Upper lobe of right lung (tissue), 1 donor: ENCODE measurements around the gene MMP19. TPM values are rescaled to one million over a fixed set of nuclear protein-coding genes. Genes with fewer than 3 reads are reported as not detected.

Source experiments
- ATAC-seq: fragments of 200-7000 bp; cut with Tn5 transposase; one replicate; pipeline ENCODE4 v1.9.1; 2020; ENCODE audit warnings: mild to moderate bottlenecking, moderate library complexity
- DNase-seq: peaks from one replicate; pipeline ENCODE4 v3.0.0-alpha.2; 2020
- H3K27ac ChIP-seq: fragments of 200-600 bp; one replicate; pipeline ENCODE4 v1.8.0; 2022
- H3K27me3 ChIP-seq: fragments of 200-600 bp; one replicate; pipeline ENCODE4 v1.8.0; 2022; ENCODE audit warnings: mild to moderate bottlenecking
- H3K36me3 ChIP-seq: fragments of 200-600 bp; one replicate; pipeline ENCODE4 v1.8.0; 2022
- H3K4me1 ChIP-seq: fragments of 200-600 bp; one replicate; pipeline ENCODE4 v1.8.0; 2022
- H3K4me3 ChIP-seq: fragments of 200-600 bp; one replicate; pipeline ENCODE4 v1.8.0; 2022; ENCODE audit warnings: mild to moderate bottlenecking
- H3K9me3 ChIP-seq: fragments of 200-600 bp; one replicate; pipeline ENCODE4 v1.8.0; 2022
- intact Hi-C: fragments of 100-400 bp; cut with DNase I; formaldehyde crosslinking; loops from one replicate; pipeline ENCODE4 v1.11.0; 2022
- total RNA-seq: library from RNA; stranded (reverse); fragmentation: NEBNext Ultra II Directional; extraction: Animal tissue kit (Norgen Biotek cat#: 25700); gene quantifications from one replicate; pipeline ENCODE4 v1.2.1, GENCODE V29; 2021
- TF ChIP-seq, protein P1 (sequence below): fragments of 200-600 bp; IDR thresholded peaks from one replicate; pipeline ENCODE4 v1.8.0; 2022; ENCODE audit warnings: antibody characterized with exemption
- donor health status: DM: no; HTN: yes; CAD: no; lungs with severe emphysema.

MMP19 gene
- total RNA-seq, 1 donor from 2014 or later: 30.2 TPM

DNA sequence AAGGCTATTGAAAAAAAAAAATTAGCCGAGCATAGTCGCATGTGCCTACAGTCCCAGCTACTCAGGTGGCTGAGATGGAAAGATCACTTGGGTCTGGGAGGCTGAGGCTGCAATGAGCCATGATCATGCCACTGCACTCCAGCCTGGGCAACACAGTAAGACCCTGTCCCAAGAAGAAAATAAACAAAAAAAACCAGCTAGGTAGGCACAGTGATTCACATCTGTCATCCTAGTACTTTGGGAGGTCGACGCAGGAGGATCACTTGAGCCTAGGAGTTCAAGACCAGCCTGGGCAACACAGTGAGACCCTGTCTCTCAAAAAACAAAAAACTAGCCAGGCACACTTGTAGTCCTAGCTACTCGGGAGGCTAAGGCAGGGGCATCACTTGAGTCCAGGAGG is 33.5 kb downstream of the MMP19 start:
- TF ChIP-seq, protein P1, sequence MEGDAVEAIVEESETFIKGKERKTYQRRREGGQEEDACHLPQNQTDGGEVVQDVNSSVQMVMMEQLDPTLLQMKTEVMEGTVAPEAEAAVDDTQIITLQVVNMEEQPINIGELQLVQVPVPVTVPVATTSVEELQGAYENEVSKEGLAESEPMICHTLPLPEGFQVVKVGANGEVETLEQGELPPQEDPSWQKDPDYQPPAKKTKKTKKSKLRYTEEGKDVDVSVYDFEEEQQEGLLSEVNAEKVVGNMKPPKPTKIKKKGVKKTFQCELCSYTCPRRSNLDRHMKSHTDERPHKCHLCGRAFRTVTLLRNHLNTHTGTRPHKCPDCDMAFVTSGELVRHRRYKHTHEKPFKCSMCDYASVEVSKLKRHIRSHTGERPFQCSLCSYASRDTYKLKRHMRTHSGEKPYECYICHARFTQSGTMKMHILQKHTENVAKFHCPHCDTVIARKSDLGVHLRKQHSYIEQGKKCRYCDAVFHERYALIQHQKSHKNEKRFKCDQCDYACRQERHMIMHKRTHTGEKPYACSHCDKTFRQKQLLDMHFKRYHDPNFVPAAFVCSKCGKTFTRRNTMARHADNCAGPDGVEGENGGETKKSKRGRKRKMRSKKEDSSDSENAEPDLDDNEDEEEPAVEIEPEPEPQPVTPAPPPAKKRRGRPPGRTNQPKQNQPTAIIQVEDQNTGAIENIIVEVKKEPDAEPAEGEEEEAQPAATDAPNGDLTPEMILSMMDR: no peak
- Histone ChIP-seq H3K27me3 (no peaks in the 10 kb centered on the region), H3K4me3 (no peak overlapping the region), H3K4me1 (no peaks in the 10 kb centered on the region), H3K36me3 (peaks cover 41% of the 10 kb centered on the region), H3K9me3 (no peaks in the 10 kb centered on the region), H3K27ac (no peak overlapping the region)
- no peak for DNase-seq
- no peak for ATAC-seq
- intact Hi-C loops: no loop called here

DNA sequence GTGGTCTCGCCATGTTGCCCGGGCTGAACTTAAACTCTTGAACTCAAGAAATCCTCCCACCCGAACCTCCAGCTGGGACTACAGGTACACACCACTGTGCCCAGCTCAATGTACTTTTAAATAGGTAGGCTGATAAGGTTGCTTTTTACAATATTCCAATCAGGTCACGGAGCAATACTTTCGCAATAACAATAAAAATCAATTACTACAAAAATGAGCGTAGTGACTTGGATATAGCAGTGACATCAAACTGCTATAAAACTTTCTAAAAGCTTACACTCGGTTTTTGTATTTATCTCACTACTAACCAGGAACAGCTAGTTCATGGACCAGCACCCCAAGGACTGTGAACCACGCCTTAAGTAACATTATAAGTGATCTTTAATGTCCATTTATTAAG is 35.8 kb downstream of the MMP19 start:
- DNase-seq (no peak), ATAC-seq (no peak)
- H3K27me3 ChIP-seq: no peaks in the 10 kb centered on the region
- no peak overlapping the region for H3K27ac ChIP-seq
- intact Hi-C loops: no loop called here
- H3K4me3 ChIP-seq: no peak overlapping the region
- peaks cover 42% of the 10 kb centered on the region for H3K36me3 ChIP-seq
- H3K4me1 ChIP-seq: no peaks in the 10 kb centered on the region
- H3K9me3 ChIP-seq: no peaks in the 10 kb centered on the region
- TF ChIP-seq, protein P1: no peak

DNA sequence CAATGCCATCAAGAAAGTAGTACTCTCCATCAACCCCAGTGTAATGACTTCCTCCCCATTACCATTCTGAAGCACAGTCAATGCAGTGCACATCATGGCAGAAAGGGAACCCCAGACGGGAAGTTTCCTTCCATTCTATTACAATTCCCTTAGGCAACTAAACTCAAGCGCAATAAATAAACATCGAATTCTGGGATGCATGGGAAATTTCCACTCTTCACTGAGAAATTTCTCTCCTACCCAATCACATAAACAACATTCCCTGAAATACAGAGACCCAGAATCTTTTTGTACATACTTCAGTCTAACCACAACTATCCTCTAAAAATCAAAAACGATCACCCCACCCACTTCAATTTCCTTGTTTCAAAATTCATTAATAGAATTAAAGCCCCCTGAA is 45.2 kb downstream of the MMP19 start:
- TF ChIP-seq, protein P1: no peak
- intact Hi-C loops: loop anchor here (10.0 kb wide), 1 partner anchor 53 kb away; the partner anchor contains the start of gene GDF11
- peaks cover 98% of the 10 kb centered on the region for H3K36me3 ChIP-seq

DNA sequence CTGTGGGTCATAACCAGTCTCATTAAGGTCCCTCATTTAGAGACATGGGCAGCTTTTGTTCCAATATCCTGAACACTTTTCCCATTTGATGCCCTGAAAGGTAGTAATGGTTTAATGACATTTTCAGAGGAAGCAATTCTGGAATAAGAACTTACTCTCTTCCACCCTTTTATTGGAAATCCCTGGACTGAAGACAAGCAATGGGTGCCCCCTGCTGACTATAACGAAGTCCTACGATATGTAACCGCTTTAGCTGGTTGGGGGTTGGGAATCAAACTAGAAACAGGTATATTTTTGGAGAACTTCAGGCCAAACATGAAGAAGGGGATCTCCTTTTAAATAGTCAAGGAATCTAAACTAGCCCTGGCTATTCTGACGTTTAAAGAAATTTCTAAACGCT is 45.7 kb downstream of the MMP19 start:
- H3K9me3 ChIP-seq: no peaks in the 10 kb centered on the region
- no peak overlapping the region for H3K4me3 ChIP-seq
- no peak overlapping the region for H3K27ac ChIP-seq
- no peaks in the 10 kb centered on the region for H3K27me3 ChIP-seq
- intact Hi-C loops: loop anchor here (10.0 kb wide), 1 partner anchor 52 kb away; the partner anchor contains the start of gene GDF11
- H3K36me3 ChIP-seq: peaks cover 93% of the 10 kb centered on the region
- TF ChIP-seq, protein P1: peak; percentile 38
- H3K4me1 ChIP-seq: no peaks in the 10 kb centered on the region
- ATAC-seq: peak; percentile 45
- no peak for DNase-seq

More for the DNA sequence above, 45.2 kb downstream of the MMP19 start:
- DNase-seq: no peak
- ATAC-seq: no peak
- no peaks in the 10 kb centered on the region for H3K27me3 ChIP-seq
- H3K4me3 ChIP-seq: no peak overlapping the region
- H3K4me1 ChIP-seq: no peaks in the 10 kb centered on the region
- H3K9me3 ChIP-seq: no peaks in the 10 kb centered on the region
- H3K27ac ChIP-seq: no peak overlapping the region

DNA sequence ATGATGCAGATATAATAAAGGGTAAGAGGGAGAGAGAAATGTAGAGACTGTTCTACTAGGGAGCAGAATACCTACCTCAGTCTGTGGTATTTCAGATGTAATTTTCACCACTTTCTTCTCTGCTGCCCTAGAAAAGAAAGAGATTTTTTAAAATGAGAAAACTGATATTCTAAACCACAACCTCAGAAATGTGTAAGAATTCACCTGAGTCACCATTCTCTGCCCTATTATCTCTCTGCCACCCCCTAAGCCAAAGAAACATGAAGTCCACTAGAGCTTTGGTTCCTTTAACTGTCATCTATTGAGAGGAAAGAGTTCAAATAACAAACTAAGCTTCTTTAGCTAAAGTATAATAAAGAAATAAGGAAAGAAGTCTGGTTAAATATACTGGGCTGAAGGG is 46.8 kb downstream of the MMP19 start:
- Histone ChIP-seq H3K27ac (no peak overlapping the region), H3K4me1 (no peaks in the 10 kb centered on the region), H3K9me3 (no peaks in the 10 kb centered on the region), H3K36me3 (peaks cover 90% of the 10 kb centered on the region), H3K4me3 (no peak overlapping the region), H3K27me3 (no peaks in the 10 kb centered on the region)
- DNase-seq: no peak
- ATAC-seq: no peak
- TF ChIP-seq, protein P1: no peak
- intact Hi-C loops: loop anchor here (10.0 kb wide), 1 partner anchor 51 kb away; the partner anchor contains the start of gene GDF11

DNA sequence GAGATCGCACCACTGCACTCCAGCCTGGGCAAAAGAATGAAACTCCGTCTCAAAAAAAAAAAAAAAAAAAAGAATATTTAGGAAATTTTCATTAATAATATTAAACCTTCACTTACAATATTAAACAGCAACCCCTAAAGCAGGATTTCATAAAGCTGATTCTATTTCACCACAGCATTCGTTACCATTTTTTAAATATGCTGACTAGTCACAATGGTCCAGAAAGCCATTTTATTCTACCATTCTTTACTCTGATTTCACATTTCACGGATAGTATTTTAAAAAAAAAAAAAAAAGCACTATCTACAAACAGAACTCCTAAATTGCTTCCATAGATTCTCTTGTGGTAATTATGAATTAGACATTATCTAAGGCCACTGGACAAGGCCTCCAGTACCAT is 52.8 kb downstream of the MMP19 start:
- H3K36me3 ChIP-seq: peaks cover 92% of the 10 kb centered on the region

More for the DNA sequence above, 52.8 kb downstream of the MMP19 start:
- Histone ChIP-seq H3K9me3 (no peaks in the 10 kb centered on the region), H3K4me3 (no peak overlapping the region), H3K27me3 (no peaks in the 10 kb centered on the region), H3K4me1 (no peaks in the 10 kb centered on the region), H3K27ac (no peak overlapping the region)
- DNase-seq (no peak), ATAC-seq (no peak)
- intact Hi-C loops: loop anchor here (10.0 kb wide), 1 partner anchor 45 kb away; the partner anchor contains the start of gene GDF11
- TF ChIP-seq, protein P1: no peak
